ENCODE data around the gene AATK. TPM values are rescaled to one million over a fixed set of nuclear protein-coding genes. Genes with fewer than 3 reads are reported as not detected.

The AATK gene
- total and polyA plus RNA-seq, 2 donors (not counting 3 experiments of a cell fraction or from before 2014, with no cell fraction given), result 0.69 to 1.00 TPM

DNA sequence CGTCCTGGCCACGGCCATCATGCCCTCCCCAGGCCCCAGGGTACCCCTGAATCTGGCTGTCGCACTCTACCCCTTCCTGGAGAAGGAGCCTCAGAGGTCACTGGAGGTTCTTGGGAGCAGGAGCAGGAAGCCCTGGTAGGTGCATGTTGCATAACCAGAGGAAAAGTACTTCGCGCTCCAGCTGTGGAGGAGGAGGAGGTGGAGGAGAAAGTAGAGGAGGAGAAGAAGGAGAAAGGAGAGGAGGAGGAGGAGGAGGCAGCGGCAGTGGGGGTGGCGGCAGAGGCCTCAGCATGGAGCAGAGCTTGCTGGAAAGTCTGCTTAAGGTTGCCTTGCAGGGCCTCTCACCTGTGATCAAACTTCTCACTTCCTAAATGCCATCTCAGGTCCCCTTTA, 69.3 kb downstream of the AATK start:
- Histone ChIP-seq H3K4me3 (replicated peaks in 1 of 3; ENCODE audit: insufficient read depth in 1 of 3, low read depth in 1 of 3, low read length in 3 of 3) (no peak overlapping the region), H3K9me3 (replicated peaks; ENCODE audit: control insufficient read depth, insufficient read depth, low read length) (no peaks in the 10 kb centered on the region), H3K4me2 (ENCODE audit: insufficient read depth, low read length) (no peak overlapping the region), H3K27me3 (ENCODE audit: control insufficient read depth in 2 of 2, insufficient read depth in 2 of 2, low read length in 2 of 2) (no peaks in the 10 kb centered on the region), H3K27ac (ENCODE audit: insufficient read depth, low read depth, low read length) (no peak overlapping the region), H3K9me1 (replicated peaks; ENCODE audit: control insufficient read depth, extremely low read depth, insufficient read depth, low read length) (no peaks in the 10 kb centered on the region), H4K20me1 (replicated peaks; ENCODE audit: control insufficient read depth, extremely low read depth, insufficient read depth, low read length) (no peaks in the 10 kb centered on the region), H3K79me2 (ENCODE audit: control insufficient read depth, insufficient read depth, low read length) (no peaks in the 10 kb centered on the region), H2AFZ (ENCODE audit: low read depth, low read length) (no peak overlapping the region), H3K9ac (replicated peaks; ENCODE audit: extremely low read depth, insufficient read depth, low read length) (no peak overlapping the region), H3K4me1 (ENCODE audit: control insufficient read depth, extremely low read depth, insufficient read depth, low read length) (peaks cover 8% of the 10 kb centered on the region), H3K36me3 (ENCODE audit: control insufficient read depth in 2 of 2, extremely low read depth in 1 of 2, insufficient read depth in 2 of 2, low read length in 2 of 2) (no peaks in the 10 kb centered on the region)
- POLR2A ChIA-PET, result no interaction called here
- intact Hi-C loops (cut with micrococcal nuclease), result loop anchor here (1.0 kb wide), 3 partner anchors 62 to 107 kb away; no protein-coding TSS in a partner anchor
- BruUV-seq (replicated peaks), result no TSS peak
- CTCF ChIA-PET, result interaction anchor here (0.7 to 3.8 kb wide), 17 partner anchors 9 to 669 kb away, joined by 3 to 59 read pairs (median 6); partner anchors contain the start of genes BAIAP2 and CHMP6
- dilution Hi-C loops (cut with MboI; ENCODE audit: extremely low pct_ligation_motif_present, low sequenced_read_pairs), result no loop called here
- DNase-seq (ENCODE audit: low read depth, low spot score) (no peak), FAIRE-seq (no peak)
- TF ChIP-seq POLR2A (IDR thresholded peaks at IDR 0.05; ENCODE audit: low read depth, low read length) (no peak), JUN (IDR thresholded peaks at IDR 0.05; ENCODE audit: borderline replicate concordance, insufficient read depth, insufficient read length, low read depth) (no peak), FOS (IDR thresholded peaks at IDR 0.05; ENCODE audit: borderline replicate concordance, insufficient read depth, low read length) (no peak), GATA2 (IDR thresholded peaks at IDR 0.05; ENCODE audit: insufficient read depth, insufficient read length, low read depth, low read length) (no peak), MYC (IDR thresholded peaks at IDR 0.05; ENCODE audit: low read depth, low read length) (no peak), MAX (IDR thresholded peaks at IDR 0.05; ENCODE audit: insufficient read depth, insufficient read length) (no peak), POLR2AphosphoS5 (IDR thresholded peaks at IDR 0.05; ENCODE audit: insufficient read depth, low read depth, low read length) (no peak), EZH2 (IDR thresholded peaks at IDR 0.05; ENCODE audit: borderline replicate concordance, low read depth, low read length, severe bottlenecking) (no peak)
- TF ChIP-seq, protein P1, sequence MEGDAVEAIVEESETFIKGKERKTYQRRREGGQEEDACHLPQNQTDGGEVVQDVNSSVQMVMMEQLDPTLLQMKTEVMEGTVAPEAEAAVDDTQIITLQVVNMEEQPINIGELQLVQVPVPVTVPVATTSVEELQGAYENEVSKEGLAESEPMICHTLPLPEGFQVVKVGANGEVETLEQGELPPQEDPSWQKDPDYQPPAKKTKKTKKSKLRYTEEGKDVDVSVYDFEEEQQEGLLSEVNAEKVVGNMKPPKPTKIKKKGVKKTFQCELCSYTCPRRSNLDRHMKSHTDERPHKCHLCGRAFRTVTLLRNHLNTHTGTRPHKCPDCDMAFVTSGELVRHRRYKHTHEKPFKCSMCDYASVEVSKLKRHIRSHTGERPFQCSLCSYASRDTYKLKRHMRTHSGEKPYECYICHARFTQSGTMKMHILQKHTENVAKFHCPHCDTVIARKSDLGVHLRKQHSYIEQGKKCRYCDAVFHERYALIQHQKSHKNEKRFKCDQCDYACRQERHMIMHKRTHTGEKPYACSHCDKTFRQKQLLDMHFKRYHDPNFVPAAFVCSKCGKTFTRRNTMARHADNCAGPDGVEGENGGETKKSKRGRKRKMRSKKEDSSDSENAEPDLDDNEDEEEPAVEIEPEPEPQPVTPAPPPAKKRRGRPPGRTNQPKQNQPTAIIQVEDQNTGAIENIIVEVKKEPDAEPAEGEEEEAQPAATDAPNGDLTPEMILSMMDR (IDR thresholded peaks at IDR 0.05; ENCODE audit: extremely low read depth in 1 of 2, insufficient read depth in 1 of 2, low read depth in 1 of 2, low read length in 2 of 2), result no peak

Measured in endothelial cell of umbilical vein (primary cell).